Measurements from ENCODE around the gene KRT222. TPM values are rescaled to one million over a fixed set of nuclear protein-coding genes. Genes with fewer than 3 reads are reported as not detected.
A peak's percentile ranks its signal among the peaks of the same experiment; 100 is the strongest.

Gene KRT222
- total and polyA plus RNA-seq, 2 of the 13 experiments (the other 11 are each of a cell fraction or from before 2014, with no cell fraction given): not detected

GRCh38 chr17:40618754-40619625 is 46.0 kb downstream of the KRT222 start (continued):
- TF ChIP-seq ZHX1 (CRISPR knock-in tag; IDR thresholded peaks at IDR 0.05; ENCODE audit: low read depth) (no peak), FIP1L1 (IDR thresholded peaks at IDR 0.05; ENCODE audit: borderline replicate concordance, insufficient read depth, low read depth, low read length) (no peak), ZSCAN30 (CRISPR knock-in tag; IDR thresholded peaks at IDR 0.05) (no peak), REL (CRISPR knock-in tag; conservative IDR thresholded peaks at IDR 0.05) (no peak), ZFP62 (CRISPR knock-in tag; IDR thresholded peaks at IDR 0.05) (no peak), TEAD3 (CRISPR knock-in tag; optimal IDR thresholded peaks at IDR 0.05; ENCODE audit: borderline replicate concordance) (peak; percentile 45), NFAT5 (CRISPR knock-in tag; IDR thresholded peaks at IDR 0.05) (no peak), HDAC6 (IDR thresholded peaks at IDR 0.05; ENCODE audit: low read depth, low read length) (no peak), CHCHD3 (CRISPR knock-in tag; IDR thresholded peaks at IDR 0.05) (no peak), GABPA (IDR thresholded peaks at IDR 0.05; ENCODE audit: low read depth, low read length) (no peak), GABPA (CRISPR knock-in tag; IDR thresholded peaks at IDR 0.05; ENCODE audit: low read depth) (no peak; the same call in 1 of the 2 replicates), SP5 (CRISPR knock-in tag; IDR thresholded peaks at IDR 0.05; ENCODE audit: borderline replicate concordance, low read depth) (0 out of 2 replicates have a peak, but pooled peaks have one; percentile 44), ZNF317 (CRISPR knock-in tag; IDR thresholded peaks at IDR 0.05) (no peak), ZNF264 (CRISPR knock-in tag; IDR thresholded peaks at IDR 0.05) (no peak), SPEN (CRISPR knock-in tag; IDR thresholded peaks at IDR 0.05; ENCODE audit: low read depth) (no peak), HMG20B (CRISPR knock-in tag; conservative IDR thresholded peaks at IDR 0.05) (no peak), ZNF740 (CRISPR knock-in tag; IDR thresholded peaks at IDR 0.05) (no peak), ZSCAN21 (CRISPR knock-in tag; IDR thresholded peaks at IDR 0.05; ENCODE audit: borderline replicate concordance) (no peak), GMEB2 (CRISPR knock-in tag; IDR thresholded peaks at IDR 0.05; ENCODE audit: low read depth) (no peak), SRY (CRISPR knock-in tag; IDR thresholded peaks at IDR 0.05) (no peak)

Measured in HepG2 (cell line).